Parathyroid adenoma (tissue), 2 donors: ENCODE data around the gene RFNG.

Source experiments
- H2AFZ ChIP-seq: fragments of 300-600 bp; sonication (generic); one replicate; pipeline ENCODE4 v1.7.0; 2017; ENCODE audit warnings: antibody characterized with exemption, mild to moderate bottlenecking
- H3K27ac ChIP-seq: fragments of 300-600 bp; sonication (generic); one replicate; pipeline ENCODE4 v1.7.0; 2017
- H3K27me3 ChIP-seq: fragments of 300-600 bp; sonication (generic); one replicate; pipeline ENCODE4 v1.7.0; 2017; ENCODE audit warnings: low read length; ENCODE audit not compliant: control insufficient read depth, insufficient read depth
- H3K36me3 ChIP-seq: fragments of 300-600 bp; sonication (generic); one replicate; pipeline ENCODE4 v1.7.0; 2017; ENCODE audit warnings: low read length; ENCODE audit not compliant: control insufficient read depth, insufficient read depth
- H3K4me1 ChIP-seq: fragments of 300-600 bp; sonication (generic); one replicate; pipeline ENCODE4 v1.7.0; 2017; ENCODE audit warnings: control low read depth
- H3K4me2 ChIP-seq: fragments of 300-600 bp; sonication (generic); one replicate; pipeline ENCODE4 v1.7.0; 2017; ENCODE audit warnings: low read length
- H3K4me3 ChIP-seq: fragments of 300-600 bp; sonication (generic); one replicate; pipeline ENCODE4 v1.7.0; 2017; ENCODE audit warnings: low read depth, low read length
- H3K79me2 ChIP-seq: fragments of 300-600 bp; sonication (generic); one replicate; pipeline ENCODE4 v1.7.0; 2017; ENCODE audit warnings: control low read depth
- H3K9ac ChIP-seq: fragments of 300-600 bp; sonication (generic); one replicate; pipeline ENCODE4 v1.7.0; 2017; ENCODE audit warnings: mild to moderate bottlenecking
- H3K9me3 ChIP-seq: fragments of 300-600 bp; sonication (generic); one replicate; pipeline ENCODE4 v1.7.0; 2017; ENCODE audit warnings: low read length; ENCODE audit not compliant: control insufficient read depth
- TF ChIP-seq, protein P1 (sequence below): fragments of 300-600 bp; sonication (generic); IDR thresholded peaks from one replicate; pipeline ENCODE4 v1.7.0; 2017; ENCODE audit warnings: antibody characterized with exemption, mild to moderate bottlenecking
- donor health status: primary hyperparathyroidism.

RFNG gene

GRCh38 chr17:82085931-82086764 lies 34.5 kb upstream of the RFNG start:
- H3K4me2 ChIP-seq, result no peak overlapping the region
- H3K27me3 ChIP-seq, result no peaks in the 10 kb centered on the region
- H3K9me3 ChIP-seq, result no peaks in the 10 kb centered on the region
- no peaks in the 10 kb centered on the region for H3K4me1 ChIP-seq
- H3K27ac ChIP-seq, result no peak overlapping the region
- H3K79me2 ChIP-seq, result no peaks in the 10 kb centered on the region
- no peaks in the 10 kb centered on the region for H3K36me3 ChIP-seq
- H2AFZ ChIP-seq, result no peak overlapping the region
- TF ChIP-seq, protein P1, sequence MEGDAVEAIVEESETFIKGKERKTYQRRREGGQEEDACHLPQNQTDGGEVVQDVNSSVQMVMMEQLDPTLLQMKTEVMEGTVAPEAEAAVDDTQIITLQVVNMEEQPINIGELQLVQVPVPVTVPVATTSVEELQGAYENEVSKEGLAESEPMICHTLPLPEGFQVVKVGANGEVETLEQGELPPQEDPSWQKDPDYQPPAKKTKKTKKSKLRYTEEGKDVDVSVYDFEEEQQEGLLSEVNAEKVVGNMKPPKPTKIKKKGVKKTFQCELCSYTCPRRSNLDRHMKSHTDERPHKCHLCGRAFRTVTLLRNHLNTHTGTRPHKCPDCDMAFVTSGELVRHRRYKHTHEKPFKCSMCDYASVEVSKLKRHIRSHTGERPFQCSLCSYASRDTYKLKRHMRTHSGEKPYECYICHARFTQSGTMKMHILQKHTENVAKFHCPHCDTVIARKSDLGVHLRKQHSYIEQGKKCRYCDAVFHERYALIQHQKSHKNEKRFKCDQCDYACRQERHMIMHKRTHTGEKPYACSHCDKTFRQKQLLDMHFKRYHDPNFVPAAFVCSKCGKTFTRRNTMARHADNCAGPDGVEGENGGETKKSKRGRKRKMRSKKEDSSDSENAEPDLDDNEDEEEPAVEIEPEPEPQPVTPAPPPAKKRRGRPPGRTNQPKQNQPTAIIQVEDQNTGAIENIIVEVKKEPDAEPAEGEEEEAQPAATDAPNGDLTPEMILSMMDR, result no peak
- no peak overlapping the region for H3K9ac ChIP-seq
- H3K4me3 ChIP-seq, result no peak overlapping the region

DNA sequence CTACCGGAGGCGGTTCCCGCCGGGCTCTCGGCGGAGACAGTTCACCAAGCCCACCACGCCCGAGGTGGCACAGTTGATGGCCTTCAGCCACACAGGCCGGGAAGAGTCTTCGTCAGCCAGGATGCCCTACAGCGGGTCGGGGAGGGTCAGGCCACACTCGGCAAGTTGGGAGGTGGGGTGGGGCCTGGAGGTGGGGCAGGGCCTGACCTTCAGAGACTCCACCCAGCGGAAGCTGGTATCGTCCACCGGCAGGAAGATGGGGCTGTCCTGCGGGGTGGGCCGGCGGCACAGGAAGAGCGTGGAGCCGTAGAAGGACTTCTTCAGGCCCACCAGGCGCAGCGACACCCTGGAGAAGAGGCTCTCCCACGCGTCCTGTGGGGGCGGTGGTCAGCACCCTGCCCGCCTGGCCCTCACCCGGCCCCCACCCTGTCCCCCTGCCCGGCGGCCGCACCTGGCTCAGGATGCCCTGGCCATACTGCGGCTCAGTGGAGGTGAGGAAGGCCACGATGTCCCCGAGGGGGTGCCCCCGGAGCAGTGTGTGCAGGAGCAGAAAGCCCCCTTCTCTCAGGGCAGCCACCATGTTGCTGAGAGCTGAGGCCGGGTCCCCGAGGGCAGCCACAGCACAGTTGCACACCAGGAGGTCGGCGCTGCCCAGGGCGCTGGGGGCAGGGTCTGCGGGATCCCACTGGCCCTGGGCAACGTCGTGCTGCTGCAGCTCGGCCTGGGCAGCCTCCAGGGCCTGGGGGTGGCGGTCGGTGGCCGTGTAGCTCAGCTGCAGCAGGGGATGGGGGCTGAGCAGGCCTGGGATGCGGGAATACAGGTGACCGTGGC lies 33.6 kb upstream of the RFNG start:
- no peaks in the 10 kb centered on the region for H3K79me2 ChIP-seq
- H2AFZ ChIP-seq, result no peak overlapping the region
- H3K36me3 ChIP-seq, result no peaks in the 10 kb centered on the region
- no peaks in the 10 kb centered on the region for H3K4me1 ChIP-seq
- no peak overlapping the region for H3K27ac ChIP-seq
- H3K9ac ChIP-seq, result no peak overlapping the region
- H3K9me3 ChIP-seq, result no peaks in the 10 kb centered on the region
- no peak overlapping the region for H3K4me2 ChIP-seq
- no peak overlapping the region for H3K4me3 ChIP-seq
- no peaks in the 10 kb centered on the region for H3K27me3 ChIP-seq
- TF ChIP-seq, protein P1, result no peak

DNA sequence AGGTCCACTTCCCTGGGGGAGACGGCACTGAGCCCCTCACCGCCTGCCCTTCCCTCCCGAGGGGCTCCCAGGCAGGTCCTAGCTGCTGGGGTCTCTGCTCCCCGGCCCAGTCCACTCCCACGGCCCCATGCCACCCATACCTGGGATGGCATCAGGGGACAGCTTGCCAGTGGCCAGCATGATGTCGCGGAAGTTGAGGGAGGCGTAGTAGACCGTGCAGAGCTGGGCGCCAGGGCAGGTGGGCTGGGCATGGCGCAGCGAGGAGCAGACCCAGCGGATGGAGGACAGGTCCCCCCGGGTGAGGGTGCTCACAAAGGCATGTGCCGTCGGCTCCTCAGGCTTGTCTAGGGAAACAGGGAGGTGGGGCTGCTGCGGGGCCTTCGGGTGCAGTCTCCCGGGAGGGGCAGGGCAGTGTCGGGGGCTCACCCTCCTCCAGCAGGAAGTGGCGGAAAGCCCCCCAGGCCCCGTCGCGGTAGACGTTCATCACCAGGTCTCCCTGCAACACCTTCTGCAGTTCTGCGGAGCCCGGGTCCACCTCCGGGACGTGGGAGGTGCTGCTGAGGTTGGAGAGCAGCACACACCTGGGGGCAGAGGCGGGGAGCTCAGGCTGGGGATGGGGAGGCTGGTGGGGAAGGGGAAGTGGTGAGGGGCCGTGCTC lies 32.9 kb upstream of the RFNG start:
- H3K4me2 ChIP-seq, result no peak overlapping the region
- H3K27me3 ChIP-seq, result no peaks in the 10 kb centered on the region

DNA sequence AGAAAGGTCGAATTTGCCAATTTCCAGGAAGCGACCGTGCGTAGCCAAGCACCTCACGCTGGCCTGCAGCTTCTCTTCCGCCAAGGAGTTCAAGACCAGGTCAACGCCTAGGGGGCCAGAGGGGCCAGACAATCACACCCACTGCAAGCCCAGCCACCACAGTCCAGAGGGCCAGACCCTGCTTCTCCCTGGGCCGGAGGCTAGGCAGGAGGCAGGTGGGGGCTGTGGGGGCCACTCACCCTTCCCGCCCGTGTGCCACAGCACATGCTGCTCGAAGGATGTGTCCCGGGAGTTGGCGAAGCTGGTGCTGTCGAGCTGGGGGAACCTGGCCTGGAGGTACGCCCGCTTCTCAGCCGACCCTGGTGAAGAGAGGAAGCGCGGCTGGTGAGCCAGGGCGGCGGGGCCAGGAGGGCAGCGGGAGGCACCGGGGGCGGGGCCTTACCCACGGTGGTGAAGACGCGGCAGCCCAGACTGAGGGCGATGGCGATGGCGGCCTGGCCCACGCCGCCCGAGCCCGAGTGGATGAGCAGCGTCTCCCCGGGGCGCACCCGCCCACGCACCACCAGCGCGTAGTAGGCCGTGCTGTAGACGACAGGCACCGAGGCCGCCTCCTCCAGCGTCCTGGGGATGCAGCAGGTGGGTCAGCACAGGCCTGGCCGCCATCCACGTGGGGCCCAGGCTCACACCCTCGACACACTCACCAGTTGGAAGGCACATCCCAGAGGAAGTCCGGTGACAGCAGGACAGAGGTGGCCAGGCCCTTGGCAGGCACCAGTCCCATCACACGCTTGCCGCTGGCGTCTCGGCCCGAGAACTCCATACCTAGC lies 32.1 kb upstream of the RFNG start:
- Histone ChIP-seq H3K4me3 (no peak overlapping the region), H3K9ac (no peak overlapping the region), H2AFZ (no peak overlapping the region), H3K79me2 (no peaks in the 10 kb centered on the region), H3K36me3 (no peaks in the 10 kb centered on the region), H3K27me3 (no peaks in the 10 kb centered on the region), H3K4me2 (no peak overlapping the region), H3K27ac (no peak overlapping the region), H3K9me3 (no peaks in the 10 kb centered on the region), H3K4me1 (no peaks in the 10 kb centered on the region)
- TF ChIP-seq, protein P1, result no peak

More for the DNA sequence above, 32.9 kb upstream of the RFNG start:
- TF ChIP-seq, protein P1, result no peak
- Histone ChIP-seq H3K4me3 (no peak overlapping the region), H3K27ac (no peak overlapping the region), H3K9ac (no peak overlapping the region), H3K9me3 (no peaks in the 10 kb centered on the region), H2AFZ (no peak overlapping the region), H3K36me3 (no peaks in the 10 kb centered on the region), H3K79me2 (no peaks in the 10 kb centered on the region), H3K4me1 (no peaks in the 10 kb centered on the region)
